HG02852 (cell line): ENCODE results near the gene SHISAL1.

Source experiments
- ATAC-seq: cut with Tn5 transposase; IDR thresholded peaks from one replicate; pipeline ENCODE4 v1.9.1; 2021; ENCODE audit warnings: mild to moderate bottlenecking, moderate library complexity; ENCODE audit not compliant: unreplicated experiment

Gene SHISAL1

DNA sequence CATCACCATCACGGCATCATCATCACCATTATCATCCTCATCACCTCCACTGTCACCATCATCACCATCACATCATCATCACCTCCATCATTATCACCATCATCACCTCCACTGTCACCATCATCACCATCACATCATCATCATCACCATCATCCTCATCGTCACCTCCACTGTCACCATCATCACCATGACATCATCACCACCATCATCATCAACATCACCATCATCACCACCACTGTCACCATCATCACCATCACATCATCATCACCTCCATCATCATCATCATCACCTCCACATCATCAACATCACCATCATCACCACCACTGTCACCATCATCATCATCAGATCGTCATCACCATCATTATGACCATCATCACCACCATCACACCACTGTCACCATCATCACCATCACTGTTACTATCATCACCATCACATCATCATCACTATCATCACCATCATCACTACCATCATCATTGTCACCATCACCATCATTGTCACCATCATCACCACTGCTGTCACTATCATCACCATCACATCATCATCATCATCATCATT lies 99.2 kb downstream of the SHISAL1 start:
- no peak for ATAC-seq

DNA sequence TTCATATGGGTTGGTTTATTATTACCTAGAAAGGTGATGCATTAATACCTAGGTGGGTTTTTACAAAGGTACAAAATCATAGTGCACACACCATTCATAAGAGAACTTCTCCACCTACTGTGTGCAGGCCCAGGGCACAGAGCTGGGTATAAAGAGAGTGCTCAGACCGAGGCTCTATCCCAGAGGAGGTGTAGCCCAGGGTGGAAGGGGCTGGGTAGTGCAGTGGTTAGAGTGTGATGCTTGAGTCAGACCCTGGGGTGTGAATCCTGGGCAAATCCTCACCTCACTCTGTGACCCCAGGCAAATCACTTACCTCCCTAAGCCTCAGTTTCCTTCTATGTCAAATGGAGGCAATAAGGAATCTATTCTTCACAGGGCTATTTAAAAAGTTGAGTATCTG lies 99.8 kb downstream of the SHISAL1 start:
- ATAC-seq, result no peak

DNA sequence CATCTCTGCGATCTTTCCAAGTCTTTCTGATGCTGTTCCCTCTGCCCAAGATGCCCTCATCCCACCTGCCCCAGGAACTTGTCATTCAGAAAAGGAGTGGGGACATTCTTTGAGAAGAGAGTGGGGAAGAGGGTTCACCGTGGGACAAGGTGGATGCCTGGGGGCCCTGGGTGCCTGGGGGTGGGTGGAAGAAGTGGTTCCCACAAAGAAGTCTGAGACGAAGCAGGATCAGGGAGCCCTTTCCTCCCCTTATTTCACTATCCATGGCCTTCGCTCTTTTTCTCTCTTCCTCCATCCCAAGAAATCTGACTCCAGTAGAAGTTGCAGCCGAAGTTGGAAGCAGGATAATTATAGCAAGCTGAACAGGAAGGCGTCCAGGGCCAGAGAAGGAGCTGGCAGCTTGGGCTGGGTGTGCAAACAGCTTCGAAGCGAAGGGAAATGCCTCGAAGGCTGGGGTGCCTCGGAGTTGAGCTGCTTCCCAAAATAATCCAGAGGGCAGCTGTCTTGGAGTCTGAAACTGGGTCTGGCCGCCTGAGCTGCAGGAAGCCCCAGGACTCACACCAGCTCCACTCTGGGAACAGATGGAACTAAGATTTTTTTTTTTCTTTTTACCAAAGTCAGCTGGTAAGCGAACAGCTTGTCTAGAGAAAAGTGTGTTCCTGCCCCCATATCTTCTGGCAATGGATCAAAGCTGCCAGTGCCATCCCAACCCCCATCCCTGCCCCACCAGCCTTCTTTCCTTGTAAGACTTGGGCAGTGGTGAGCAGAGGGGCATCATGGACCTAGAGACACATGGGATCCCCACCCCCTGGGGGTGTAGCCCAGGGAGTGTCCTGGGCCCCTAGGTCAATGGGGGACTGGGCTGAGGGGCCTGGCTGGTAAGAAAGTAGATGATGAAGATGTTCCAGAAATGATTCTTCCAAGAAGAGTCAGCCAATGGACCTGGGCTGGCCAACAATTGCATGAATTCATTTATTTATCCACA lies 100.5 kb downstream of the SHISAL1 start:
- no peak for ATAC-seq

DNA sequence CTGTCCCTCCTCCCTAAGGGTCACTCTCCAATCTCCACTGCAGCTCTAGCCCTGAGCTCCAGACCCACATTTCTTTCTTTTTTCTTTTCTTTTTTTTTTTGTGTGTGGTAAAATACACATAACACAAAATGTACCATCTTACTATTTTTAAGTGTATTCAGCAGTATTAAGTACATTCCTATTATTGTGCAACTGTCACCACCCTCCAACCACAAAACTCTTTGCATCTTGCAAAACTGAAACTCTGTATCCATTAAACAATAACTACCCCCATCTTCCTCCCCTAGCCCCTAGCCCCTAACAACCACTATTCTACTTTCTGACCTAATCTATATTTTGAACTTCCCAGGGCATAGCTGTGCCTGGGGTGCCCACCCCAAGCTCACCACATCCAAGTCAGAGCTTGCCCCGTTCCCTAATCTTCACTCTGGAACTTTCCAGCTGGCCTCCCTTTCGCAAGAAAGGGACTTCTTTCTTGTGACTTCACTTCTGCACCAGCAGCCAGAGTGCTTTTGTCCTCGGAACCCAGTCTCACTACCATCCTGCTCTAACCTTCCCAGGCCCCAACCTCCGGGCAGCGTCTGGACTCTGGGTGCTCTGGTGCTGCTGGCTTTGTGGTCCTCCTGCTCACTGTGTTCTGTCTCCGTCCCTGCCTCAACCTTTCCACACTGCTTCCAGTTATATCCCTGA lies 101.3 kb downstream of the SHISAL1 start:
- ATAC-seq, result no peak

DNA sequence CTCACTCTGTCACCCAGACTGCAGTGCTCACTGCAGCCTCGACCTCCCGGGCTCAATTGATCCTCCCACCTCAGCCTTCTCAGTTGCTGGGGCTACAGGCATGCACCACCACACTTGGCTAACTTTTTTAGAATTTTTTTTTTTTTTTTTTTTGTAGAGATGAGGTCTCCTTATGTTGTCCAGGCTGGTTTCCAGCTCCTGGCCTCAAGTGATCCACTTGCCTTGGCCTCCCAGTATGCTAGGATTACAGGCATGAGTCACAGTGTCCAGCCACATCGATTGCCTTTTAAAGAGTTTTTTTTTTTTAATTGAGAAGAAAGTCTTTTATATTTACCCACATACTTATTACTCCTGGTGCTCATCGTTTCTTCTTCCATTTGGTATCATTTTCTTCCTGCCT lies 102.0 kb downstream of the SHISAL1 start:
- no peak for ATAC-seq

DNA sequence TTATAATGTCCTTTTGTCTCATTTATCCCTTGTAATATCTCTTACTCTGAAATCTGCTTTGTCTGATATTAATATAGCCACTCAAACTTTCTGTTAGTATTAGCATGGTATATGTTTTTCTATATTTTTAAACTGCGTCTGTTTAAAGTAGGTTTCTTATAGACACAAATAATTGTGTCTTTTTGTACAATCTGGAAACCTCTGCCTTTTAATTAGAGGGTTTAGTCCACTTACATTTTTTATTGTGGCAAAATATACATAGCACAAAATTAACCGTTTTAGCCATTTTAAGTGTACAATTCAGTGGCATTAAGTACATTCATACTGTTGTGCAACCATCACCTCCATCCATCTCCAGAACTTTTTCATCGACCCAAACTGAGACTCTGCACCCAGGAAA lies 103.4 kb downstream of the SHISAL1 start:
- ATAC-seq, result no peak

DNA sequence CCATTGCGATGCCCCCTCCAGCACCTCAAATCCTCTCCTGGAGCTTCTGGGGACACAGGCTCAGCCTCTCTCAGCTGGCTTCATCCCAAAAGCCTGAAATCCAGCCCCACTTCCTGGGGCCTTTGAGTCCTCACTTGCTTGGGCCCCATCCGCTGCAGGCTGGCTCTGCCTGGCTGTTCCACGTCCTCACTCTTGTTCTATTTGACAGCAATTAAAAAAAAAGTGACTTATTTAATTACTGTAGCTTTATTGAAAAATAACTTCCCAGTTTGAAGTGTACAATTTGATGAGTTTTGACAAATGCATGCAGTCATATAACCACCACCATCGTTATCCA lies 104.8 kb downstream of the SHISAL1 start:
- no peak for ATAC-seq

DNA sequence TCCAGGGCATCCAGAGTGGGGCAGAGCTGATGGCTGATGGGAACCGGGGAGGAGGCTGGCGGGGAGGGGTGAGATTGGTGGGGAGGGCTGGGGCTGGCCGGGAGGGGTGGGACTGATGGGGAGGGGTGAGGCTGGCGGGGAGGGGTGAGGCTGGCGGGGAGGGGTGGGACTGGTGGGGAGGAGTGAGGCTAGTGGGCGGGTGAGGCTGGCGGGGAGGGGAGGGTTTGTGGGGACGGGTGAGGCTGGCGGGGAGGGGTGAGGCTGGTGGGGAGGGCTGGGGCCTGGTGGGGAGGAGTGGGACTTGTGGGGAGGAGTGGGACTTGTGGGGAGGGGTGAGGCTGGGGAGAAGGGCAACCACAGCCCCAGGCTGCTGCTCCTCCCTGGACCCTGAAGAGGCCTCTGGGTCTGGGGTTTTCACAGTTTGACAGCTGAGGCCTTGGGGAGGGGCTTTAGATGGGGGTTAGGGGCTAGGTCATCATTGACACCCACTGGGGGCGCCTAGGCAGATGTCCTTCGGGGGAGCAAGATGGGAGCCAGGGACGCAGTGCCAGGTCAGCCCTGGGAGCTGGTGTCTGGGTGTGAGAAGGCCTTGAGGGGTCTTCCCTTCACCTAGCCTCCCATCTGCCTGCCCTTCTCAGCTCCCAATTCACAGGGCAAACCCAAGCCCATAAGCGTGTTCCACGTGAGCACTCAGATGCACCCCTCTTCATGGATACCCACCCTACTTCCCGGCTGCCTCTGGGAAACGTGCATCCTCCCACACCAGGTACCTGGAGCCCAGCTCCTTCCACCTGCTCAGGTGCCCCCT lies 105.4 kb downstream of the SHISAL1 start:
- ATAC-seq, result no peak

DNA sequence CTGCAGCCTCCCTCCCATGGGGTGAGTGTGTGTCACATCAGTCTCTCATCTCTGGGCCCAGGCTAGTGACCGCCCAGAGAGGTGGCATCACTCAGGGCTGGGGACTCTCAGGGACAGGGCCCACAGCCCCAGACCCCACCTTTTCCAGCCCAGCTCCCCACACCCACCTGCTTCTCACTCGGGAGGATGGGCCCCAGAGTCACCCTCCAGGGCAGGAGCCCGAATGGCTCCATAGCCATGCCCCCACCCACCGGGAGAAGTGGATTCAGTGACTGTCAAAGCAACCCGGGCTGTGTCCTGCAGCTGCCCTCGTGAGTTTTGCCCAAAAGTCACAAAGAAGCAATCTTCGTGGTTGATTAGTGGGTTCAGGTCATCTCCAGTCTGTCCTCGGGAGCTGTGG lies 106.1 kb downstream of the SHISAL1 start:
- no peak for ATAC-seq

DNA sequence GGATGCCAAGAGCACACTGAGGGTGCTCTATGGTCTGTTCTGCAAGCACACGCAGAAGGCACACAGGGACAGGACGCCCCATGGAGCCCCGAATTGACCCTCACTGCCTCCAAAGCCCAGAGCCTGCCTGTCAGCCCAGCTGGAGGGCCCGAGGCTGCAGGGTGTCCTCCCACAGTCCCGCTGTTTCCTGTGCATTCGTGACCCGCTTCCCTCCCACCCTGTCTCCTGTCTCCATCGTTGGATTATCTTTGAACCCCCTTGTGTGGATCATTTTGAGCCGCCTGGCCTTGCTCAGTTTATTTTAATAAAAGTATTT lies 106.5 kb downstream of the SHISAL1 start:
- no peak for ATAC-seq

DNA sequence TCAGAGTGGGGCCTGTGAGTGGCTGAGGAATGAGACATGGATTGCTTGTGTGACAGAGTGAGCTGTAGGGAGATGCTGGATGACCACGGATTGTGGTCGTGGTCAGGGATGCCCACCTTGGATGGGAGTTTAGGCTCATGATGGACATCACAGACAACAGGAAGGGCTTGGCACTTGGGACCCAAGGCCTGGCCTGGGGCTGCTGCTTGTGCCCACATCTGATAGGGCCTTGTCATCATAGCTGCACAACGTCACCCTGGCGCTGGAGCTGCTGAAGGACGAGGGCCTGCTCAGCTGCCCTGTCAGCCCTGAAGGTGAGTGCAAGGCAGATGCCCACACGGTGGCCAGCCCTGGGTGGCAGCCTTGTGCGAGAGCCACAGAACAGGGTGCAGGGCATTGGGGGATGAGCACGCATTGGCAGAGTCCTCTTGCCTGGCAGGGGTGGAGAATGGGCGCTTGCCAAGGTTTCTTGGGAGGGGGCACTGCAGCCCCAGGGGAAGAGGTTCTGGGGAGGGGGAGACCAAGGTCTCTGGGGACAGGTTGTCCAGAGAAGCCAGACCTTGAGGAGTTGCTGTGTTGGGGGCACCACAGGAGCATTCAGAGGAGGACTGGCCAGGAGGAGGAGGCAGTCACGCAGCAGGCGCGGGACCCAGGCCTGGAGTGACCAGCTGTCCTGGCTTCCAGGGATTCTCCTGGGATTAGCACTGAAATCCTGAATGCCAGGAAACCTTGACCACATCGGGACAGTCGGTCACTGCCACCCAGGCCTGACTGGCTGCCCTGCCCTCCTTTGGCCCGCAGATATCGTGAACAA lies 107.0 kb downstream of the SHISAL1 start:
- no peak for ATAC-seq

DNA sequence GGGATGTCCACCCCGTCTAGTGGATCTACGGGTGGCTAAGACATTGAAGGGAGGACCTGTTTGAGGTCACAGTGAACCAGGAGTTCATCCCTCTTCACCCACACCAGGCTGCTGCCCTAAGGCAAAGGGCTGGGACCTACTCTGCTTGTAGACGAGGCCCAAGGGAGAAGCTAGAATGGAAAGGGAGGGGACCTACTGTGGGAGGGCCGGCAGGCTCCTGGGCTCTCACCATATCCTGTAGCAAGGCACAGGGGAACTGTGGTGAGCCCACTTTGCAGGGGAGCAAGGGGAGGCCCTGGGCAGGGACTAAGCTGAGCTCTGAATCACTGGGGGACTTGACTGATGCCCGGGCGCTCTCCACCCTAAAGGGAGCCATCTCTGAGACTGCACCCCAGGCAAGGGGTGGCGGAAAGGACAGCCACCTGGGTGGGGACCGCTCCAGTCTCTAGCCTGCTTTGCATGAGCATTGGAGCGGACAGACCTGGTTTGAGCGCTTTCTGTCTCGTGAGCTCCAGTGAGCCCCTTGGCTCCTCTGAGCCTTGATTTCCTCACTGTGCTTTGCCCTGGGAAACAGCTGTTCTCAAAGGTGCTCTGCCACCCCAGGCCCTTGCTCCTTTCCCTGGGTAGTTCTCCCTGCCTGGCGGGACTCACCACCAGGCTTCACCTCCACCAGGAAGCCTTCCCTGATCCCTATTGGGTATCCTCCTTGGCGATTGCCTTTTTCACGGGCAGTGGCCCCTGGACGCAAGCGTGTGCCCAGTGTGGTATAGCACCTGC lies 107.8 kb downstream of the SHISAL1 start:
- no peak for ATAC-seq

DNA sequence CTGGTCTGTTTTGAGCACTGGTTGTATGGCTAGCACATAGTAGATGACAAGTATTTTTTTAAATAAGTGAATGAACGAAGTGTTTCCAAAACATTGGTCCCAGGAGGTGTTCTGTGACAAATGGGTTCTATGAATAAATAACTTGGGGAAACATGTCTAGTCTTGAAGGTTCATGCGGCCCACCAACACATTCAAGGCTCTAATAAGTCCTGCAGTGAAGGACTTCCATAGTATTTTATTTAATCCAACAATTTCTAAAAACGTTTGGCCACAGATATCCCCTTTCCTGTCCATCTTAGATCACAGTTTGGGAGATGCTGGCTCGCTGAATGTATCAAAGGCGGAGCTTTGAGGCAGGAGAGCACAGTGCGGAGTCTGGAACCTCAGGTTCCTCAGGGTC lies 109.5 kb downstream of the SHISAL1 start:
- ATAC-seq, result no peak

DNA sequence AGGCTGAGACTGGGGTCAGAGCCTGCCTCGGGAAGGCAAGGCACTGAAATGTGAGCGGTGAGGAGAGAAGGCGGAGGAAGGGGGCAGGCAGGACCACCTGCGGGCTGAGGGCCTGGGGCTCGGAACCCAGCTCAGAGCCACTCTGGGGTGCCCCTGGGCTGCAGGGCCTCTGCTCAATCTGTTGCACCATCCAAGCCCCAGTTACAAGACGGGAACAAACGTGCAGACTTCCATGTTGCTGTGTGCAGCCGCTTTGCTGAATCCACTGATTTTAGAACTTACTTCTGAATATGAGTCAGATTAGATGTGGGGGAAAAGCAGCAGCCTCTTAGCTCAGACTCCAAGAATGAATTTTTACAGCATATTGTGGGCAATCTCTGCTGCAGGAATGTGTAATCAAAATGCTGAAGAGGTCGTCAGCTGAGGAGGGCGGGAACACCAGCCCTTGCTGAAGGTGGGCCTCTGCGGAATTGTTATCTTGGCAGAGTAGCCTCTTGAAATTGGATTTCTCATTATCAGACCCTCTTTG lies 110.4 kb downstream of the SHISAL1 start:
- no peak for ATAC-seq

DNA sequence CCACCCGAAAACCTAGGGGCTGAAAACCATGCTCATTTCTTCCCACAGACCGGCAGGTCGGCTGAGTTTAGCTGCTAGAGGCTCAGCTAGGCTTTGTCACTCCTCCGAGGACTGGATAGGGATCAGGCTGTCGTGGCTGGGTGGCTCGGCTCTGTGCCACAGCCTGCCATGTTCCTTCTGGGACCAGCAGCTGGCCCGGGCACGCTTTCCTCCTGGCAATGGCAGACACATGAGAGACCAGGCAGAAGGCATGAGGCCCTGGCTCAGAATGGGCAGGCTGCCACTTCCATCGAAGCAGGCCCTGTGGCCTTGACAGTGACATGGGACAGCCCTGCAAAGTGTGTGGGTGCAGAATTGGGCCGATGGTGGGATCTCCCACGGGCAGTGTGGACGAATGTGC lies 111.1 kb downstream of the SHISAL1 start:
- ATAC-seq, result no peak

DNA sequence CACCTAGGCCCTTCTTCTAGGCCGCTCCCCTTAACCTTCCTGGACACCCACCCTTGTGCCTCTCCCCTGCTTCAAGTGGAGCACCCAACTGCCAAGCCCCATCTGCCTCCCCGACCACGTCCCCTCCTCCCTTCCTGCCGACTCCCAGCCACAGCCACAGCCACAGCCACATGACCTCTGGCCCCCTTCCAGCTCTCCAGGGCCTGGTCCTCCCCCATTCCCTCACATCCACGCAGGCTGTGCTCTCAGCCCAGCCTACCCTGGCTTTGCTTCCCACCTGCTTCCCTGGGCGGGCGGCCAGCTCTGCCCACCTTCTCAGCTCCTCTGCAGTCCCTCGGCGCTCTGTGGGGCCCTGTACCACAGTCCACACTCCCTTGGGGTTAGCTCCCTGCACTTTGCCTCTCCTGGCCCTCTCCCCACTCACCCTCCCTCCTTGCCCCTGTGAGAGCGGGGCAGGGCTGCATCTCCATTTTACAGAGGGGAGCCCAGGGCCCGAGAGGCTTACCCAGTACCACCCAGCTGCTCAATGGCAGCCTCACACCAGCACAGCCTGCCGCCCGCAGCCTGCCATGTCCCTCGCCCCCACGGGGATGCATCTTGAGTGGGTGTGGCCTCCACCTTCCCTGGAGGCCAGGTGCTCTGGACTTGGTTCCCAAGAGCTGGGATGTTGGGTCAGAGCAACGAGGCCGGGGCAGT lies 111.7 kb downstream of the SHISAL1 start:
- ATAC-seq, result no peak

DNA sequence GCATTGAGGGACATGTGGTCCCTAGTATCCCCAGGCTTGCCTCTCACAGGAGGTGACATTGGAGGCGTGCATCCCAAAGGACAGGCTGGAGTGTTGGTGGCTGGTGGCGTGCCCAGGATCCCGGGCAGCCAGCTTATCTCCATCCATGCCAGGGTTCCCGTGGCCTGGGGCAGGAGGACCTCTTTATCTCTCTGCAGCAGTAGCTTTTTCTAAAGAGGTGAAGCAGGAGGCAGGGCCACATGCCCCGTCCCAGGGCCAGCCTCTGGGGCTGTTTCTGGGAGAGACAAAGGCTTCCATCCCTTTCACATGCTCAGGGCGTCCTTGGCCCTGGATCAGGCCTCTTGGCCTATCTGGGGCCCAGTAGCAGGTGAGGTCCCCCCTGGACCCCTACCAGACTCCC lies 112.3 kb downstream of the SHISAL1 start:
- ATAC-seq, result no peak

DNA sequence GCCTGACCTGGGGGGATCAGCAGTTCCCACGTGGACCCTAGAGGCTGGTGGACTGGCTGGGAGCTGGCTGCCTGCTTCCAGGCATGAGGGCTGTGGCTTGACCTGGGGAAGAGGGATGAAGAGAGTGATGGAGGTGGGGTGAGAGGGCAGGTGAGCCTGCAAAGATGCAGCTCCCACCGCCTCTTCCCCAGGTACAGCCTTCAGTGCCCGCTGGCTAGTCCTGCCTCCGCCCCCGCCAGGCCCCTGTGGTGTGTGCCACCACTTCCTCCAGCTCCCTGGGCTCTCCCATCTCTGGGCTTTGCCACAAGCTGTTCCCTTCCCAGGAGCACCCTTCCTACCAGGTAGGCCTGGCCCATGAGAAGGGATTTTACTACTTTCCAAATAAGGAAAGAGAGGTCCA lies 112.9 kb downstream of the SHISAL1 start:
- no peak for ATAC-seq

DNA sequence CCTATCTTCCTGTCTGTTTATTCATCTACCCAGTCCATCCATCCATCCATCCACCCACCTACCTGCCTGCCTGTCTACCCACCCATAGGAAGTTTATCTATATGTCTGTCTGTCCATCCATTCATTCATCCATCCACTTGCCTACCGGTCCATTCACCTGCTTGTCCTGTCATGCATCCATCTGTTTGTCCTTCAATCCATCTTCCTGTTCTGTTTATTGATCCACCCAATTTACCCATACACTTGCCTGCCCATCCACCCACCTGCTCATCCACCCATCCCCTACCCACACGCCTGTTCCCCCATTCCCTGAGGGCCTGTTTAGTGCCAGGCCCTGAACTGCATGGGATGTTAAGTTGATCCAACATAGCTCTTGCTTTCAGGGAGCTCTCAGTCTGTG lies 113.6 kb downstream of the SHISAL1 start:
- no peak for ATAC-seq
